Measurements from ENCODE around the gene ZNF160.

Gene ZNF160

GRCh38 chr19:53092723-53093122 is 10.5 kb downstream of the ZNF160 start:
- TF ChIP-seq POLR2AphosphoS5 (IDR thresholded peaks at IDR 0.05; ENCODE audit: low read depth, low read length) = no peak
- no peak for TF ChIP-seq TAF1 (IDR thresholded peaks at IDR 0.05; ENCODE audit: borderline replicate concordance, insufficient read depth, low read length)
- no peak for TF ChIP-seq SIN3A (IDR thresholded peaks at IDR 0.05; ENCODE audit: borderline replicate concordance, insufficient read depth, low read length)
- no peak for TF ChIP-seq FOXP2 (optimal IDR thresholded peaks at IDR 0.05; ENCODE audit: borderline replicate concordance, extremely low read depth, extremely low read length, insufficient read depth)
- TF ChIP-seq REST (IDR thresholded peaks at IDR 0.05; ENCODE audit: insufficient read depth in 1 of 2, low read depth in 2 of 2, low read length in 2 of 2) = no peak

- TF ChIP-seq TAF1 (IDR thresholded peaks at IDR 0.05; ENCODE audit: borderline replicate concordance, insufficient read depth, low read length) (no peak), POLR2AphosphoS5 (IDR thresholded peaks at IDR 0.05; ENCODE audit: low read depth, low read length) (no peak), FOXP2 (optimal IDR thresholded peaks at IDR 0.05; ENCODE audit: borderline replicate concordance, extremely low read depth, extremely low read length, insufficient read depth) (no peak), SIN3A (IDR thresholded peaks at IDR 0.05; ENCODE audit: borderline replicate concordance, insufficient read depth, low read length) (no peak), REST (IDR thresholded peaks at IDR 0.05; ENCODE audit: insufficient read depth in 1 of 2, low read depth in 2 of 2, low read length in 2 of 2) (no peak)
Measured at GRCh38 chr19:53091413-53092254, 11.6 kb downstream of the ZNF160 start.

- TF ChIP-seq TAF1 (IDR thresholded peaks at IDR 0.05; ENCODE audit: borderline replicate concordance, insufficient read depth, low read length) = no peak
- no peak for TF ChIP-seq REST (IDR thresholded peaks at IDR 0.05; ENCODE audit: insufficient read depth in 1 of 2, low read depth in 2 of 2, low read length in 2 of 2)
- TF ChIP-seq SIN3A (IDR thresholded peaks at IDR 0.05; ENCODE audit: borderline replicate concordance, insufficient read depth, low read length) = no peak
- TF ChIP-seq FOXP2 (optimal IDR thresholded peaks at IDR 0.05; ENCODE audit: borderline replicate concordance, extremely low read depth, extremely low read length, insufficient read depth) = no peak
- no peak for TF ChIP-seq POLR2AphosphoS5 (IDR thresholded peaks at IDR 0.05; ENCODE audit: low read depth, low read length)
Measured at GRCh38 chr19:53088091-53088490, 15.1 kb downstream of the ZNF160 start.

- no peak for TF ChIP-seq POLR2AphosphoS5 (IDR thresholded peaks at IDR 0.05; ENCODE audit: low read depth, low read length)
Measured at GRCh38 chr19:53086949-53087348, 16.3 kb downstream of the ZNF160 start.

GRCh38 chr19:53085496-53085895 is 17.7 kb downstream of the ZNF160 start:
- TF ChIP-seq FOXP2 (optimal IDR thresholded peaks at IDR 0.05; ENCODE audit: borderline replicate concordance, extremely low read depth, extremely low read length, insufficient read depth) (no peak), POLR2AphosphoS5 (IDR thresholded peaks at IDR 0.05; ENCODE audit: low read depth, low read length) (no peak), REST (IDR thresholded peaks at IDR 0.05; ENCODE audit: insufficient read depth in 1 of 2, low read depth in 2 of 2, low read length in 2 of 2) (no peak), TAF1 (IDR thresholded peaks at IDR 0.05; ENCODE audit: borderline replicate concordance, insufficient read depth, low read length) (no peak), SIN3A (IDR thresholded peaks at IDR 0.05; ENCODE audit: borderline replicate concordance, insufficient read depth, low read length) (no peak)

Data from PFSK-1 (cell line).